NOMO-1 (cell line): ENCODE results near the gene CACNB3.
"Not testable (repeated sequence)": the region's sequence is repeated elsewhere in the genome, so short reads cannot be mapped to it uniquely, and the experiment has no call there.

Source experiments
- DNase-seq, 2 experiments: peaks; one replicate each; lab custom pipeline; 2025; ENCODE audit not compliant: unreplicated experiment in 2 of 2; lab: John Stamatoyannopoulos, UW

CACNB3 gene

DNA sequence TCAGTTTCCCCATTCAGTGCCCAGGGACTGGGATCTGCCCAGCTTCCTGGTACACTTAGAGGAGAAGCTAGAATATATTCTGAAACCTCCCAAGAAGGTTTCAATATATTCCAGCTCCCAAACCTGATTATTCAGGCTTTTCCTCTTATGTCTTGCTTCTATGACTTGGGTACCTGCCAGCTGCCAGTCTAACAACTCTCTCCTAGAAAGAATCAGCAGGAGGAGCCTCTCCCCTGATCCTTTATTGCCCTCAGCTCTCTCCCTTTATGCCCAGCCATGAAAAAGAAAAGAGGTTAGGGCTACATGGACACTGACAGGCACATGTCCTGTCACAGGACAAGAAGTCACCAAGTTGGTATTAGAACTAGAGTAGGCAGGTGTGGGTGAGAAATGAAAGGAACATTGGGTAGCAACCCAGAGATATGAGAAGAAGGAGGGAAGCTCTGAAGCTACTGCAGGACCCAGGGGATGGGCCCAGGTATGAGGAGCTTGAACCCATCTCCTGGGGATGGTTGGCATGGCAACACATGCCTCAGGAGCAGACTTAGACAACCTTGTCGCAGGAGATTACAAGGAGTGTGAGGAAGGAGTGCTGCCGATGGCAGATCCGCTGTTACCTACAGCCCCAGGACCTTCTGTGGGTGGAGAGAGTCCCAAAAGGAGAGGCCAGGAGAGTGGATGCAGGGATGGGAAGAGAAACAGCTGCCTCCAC, 2.0 kb upstream of the CACNB3 start:
- no peak for DNase-seq

DNA sequence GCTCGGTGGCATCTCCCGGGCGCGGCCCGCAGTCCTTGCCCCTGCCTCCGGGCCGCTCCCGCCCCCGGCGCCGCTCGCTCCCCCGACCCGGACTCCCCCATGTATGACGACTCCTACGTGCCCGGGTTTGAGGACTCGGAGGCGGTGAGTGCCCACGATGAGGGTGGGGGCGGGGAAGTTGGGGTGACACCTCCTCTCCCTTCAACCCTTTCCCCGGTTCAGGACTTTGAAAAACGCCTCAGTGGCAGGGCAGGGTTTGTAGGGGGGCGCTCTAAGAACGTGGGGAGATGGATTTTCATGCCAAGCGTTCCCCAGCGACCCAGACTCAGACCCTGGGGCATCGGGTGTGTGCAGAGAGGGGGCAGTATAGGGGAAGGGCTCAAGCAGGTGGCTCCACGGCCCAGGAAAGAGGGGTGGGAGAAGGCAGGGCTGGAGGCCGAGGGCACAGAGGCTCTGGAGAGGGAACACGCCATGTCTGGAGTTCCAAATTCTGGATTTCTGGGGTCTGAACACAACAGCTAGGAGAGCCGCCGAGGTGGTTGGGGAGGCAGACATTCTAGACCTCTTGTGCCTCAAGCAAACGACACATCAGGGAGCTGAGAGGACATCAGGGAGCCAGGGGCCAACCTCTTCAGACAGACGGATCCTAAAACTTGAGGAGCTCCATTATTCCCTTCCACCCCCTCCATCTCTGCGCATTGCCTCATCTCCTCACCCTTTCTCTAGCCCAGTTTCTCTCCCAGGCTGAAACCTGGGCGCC, 715 bp downstream of the CACNB3 start:
- DNase-seq: no peak

DNA sequence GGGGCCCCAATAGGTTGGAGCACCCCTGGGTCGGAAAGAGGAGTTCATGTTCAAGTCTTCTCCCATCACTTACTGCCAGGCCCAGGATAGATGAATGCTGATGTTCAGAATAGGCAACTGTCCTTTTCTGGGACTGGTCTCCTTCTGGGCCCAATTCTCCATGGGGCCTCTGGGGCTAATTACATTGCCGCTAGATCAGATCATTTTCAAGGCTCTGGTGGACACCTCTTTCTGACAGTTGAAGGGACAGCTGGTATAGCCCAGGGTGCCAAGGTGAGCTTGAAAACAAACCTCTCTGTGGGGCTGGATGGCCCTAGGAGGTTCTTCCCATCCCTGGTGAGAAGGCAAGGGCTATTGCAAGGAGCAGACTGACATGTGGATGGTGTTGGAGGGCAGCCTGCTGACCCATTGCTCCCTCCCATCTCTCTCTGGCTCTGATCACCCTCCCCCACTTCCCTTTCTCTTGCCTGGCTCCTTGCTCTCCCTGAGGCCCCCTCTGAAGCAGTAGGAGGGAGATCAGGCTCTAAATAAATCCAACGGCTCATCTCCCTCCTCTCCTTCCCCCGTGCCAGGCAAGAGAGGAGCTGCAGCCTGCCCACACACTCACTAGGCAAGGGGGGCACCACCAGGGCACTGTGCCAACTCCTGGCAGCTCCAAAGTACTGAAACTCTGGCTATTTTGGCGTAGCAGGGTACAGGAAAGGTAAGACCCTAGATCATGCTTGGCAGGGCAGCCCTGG, 1.9 kb downstream of the CACNB3 start:
- DNase-seq: no peak

DNA sequence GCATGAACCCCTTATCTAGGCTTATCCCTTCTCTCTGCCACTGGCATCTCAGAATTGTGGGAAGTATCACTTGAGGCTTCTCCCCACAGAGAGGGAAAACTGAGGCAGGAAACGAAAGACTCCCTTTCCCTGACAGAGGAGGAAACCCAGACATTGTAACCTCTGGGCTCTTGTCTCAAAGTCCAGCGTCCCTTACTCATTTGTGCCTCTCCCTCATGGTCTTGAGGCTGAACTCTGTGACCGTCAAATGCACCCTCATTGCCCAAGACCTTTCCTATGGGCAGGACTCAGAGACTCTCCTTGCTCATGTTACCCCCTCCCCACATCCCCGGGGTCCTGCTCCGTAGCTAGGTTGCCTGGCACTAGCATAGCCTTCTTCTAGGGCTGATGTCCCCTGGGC, 3.8 kb downstream of the CACNB3 start:
- DNase-seq: no peak

DNA sequence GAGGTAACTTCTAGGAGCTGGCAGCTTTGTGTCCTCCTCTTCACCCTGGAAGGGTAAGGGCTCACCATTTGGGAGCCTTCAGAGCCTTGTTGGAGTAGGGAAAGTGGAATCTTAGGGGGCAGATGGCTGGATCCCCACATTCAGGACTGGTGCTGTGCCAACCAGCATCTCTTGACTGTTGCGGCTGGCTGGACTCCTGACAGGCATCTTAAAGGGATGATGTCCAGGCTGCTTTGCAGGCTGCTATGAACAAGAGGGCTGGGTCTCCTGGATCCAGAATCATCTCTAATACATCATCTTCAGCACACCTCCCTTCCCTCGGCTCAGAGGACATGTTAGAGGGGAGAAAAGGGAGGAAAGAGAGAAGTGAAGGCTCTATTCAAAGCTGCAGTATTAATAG, 4.4 kb downstream of the CACNB3 start:
- DNase-seq: no peak

DNA sequence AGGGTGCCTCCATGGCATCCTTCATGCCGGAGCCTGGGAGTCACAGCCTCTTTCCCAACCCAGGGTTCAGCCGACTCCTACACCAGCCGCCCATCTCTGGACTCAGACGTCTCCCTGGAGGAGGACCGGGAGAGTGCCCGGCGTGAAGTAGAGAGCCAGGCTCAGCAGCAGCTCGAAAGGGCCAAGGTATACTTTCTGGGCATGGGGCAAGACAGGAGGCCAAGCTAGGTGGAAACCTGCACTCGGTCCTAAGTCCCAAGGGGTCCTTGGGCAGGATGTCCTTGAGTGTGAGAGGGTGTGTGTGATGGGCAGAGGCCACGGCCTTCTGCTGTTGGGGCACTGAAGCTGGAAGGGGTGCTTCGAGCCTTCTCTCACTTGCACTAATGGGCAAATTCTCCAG, 5.0 kb downstream of the CACNB3 start:
- no peak for DNase-seq

DNA sequence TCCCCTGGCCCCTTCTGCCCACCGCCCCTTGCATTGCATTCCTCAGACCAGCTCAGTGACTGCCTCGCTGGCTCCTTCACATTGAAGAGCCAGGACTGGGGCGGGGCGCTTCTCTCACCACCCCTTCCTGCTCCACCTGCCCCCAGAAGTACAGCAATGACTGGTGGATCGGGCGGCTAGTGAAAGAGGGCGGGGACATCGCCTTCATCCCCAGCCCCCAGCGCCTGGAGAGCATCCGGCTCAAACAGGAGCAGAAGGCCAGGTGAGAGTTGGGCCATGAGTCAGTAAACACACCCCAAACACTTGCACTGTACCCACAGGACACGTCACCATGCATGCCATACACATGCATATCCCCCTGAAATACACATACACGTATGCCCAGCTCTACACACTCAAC, 5.8 kb downstream of the CACNB3 start:
- no peak for DNase-seq

DNA sequence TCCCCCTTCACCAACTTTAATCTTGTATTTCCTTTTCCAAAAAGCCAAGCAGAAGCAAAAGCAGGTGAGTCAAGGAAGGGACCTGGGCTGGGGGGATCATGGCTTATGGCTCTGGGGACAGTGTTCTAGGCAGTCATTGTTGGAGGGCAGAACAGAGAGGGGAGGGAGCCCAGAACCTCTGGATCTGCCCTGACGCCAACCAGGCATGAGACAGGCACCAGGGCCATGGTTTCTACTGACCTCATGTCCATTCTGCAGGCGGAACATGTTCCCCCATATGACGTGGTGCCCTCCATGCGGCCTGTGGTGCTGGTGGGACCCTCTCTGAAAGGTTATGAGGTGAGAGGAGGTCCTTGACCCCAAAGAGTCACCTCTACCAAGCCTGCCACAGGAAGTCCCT, 6.6 kb downstream of the CACNB3 start:
- DNase-seq: no peak

DNA sequence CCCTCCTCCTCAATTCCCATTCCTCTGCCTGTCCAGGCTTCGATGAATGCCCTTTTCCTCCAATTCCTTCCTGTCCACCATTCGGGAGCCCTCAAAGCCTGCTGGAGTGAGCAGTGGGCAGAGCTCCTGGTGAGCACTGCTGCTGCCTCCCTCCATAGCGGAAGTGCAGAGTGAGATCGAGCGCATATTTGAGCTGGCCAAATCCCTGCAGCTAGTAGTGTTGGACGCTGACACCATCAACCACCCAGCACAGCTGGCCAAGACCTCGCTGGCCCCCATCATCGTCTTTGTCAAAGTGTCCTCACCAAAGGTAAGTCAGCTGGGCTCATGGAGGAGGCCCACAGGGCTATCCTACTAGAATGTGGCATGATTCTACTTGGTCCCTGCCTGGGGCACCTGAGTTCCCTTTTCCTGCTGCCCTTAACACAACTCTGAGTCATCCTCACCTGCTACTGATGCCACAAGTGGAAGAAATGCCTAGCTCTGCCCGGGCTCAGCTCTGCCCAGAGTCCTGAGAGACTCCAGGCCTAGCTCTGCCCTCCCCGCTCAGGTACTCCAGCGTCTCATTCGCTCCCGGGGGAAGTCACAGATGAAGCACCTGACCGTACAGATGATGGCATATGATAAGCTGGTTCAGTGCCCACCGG, 8.0 kb downstream of the CACNB3 start:
- DNase-seq: no peak

DNA sequence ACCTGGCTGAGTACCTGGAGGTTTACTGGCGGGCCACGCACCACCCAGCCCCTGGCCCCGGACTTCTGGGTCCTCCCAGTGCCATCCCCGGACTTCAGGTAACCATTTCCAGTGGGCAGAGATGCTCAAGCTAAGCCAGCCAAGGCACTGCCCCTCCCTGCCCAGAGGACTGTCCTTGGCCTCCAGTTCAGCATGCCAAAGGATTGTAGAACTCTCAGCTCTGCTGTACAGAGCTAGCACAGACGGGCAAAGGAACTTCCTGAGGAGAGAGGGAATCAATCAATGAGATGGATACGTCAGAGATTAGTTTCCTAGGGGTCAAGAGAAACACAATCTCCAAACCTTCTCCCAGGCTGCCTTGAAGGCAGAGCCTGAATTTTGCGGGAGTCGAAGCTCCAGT, 8.7 kb downstream of the CACNB3 start:
- no peak for DNase-seq

DNA sequence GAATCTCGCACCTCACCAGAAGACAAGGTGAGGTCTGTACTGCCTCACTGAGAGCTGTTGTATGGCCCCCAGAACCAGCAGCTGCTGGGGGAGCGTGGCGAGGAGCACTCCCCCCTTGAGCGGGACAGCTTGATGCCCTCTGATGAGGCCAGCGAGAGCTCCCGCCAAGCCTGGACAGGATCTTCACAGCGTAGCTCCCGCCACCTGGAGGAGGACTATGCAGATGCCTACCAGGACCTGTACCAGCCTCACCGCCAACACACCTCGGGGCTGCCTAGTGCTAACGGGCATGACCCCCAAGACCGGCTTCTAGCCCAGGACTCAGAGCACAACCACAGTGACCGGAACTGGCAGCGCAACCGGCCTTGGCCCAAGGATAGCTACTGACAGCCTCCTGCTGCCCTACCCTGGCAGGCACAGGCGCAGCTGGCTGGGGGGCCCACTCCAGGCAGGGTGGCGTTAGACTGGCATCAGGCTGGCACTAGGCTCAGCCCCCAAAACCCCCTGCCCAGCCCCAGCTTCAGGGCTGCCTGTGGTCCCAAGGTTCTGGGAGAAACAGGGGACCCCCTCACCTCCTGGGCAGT, 9.3 kb downstream of the CACNB3 start:
- no peak for DNase-seq

DNA sequence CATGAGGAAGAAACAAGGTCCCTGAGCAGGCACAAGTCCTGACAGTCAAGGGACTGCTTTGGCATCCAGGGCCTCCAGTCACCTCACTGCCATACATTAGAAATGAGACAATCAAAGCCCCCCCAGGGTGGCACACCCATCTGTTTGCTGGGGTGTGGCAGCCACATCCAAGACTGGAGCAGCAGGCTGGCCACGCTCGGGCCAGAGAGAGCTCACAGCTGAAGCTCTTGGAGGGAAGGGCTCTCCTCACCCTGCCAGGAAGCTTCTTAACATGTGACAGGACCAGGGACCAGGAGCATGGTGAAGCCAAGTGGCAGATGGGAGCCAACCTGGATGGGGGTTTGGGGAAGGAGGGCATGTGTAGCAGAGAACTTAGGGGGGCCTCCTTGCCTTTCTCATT, 10.0 kb downstream of the CACNB3 start:
- no peak for DNase-seq

DNA sequence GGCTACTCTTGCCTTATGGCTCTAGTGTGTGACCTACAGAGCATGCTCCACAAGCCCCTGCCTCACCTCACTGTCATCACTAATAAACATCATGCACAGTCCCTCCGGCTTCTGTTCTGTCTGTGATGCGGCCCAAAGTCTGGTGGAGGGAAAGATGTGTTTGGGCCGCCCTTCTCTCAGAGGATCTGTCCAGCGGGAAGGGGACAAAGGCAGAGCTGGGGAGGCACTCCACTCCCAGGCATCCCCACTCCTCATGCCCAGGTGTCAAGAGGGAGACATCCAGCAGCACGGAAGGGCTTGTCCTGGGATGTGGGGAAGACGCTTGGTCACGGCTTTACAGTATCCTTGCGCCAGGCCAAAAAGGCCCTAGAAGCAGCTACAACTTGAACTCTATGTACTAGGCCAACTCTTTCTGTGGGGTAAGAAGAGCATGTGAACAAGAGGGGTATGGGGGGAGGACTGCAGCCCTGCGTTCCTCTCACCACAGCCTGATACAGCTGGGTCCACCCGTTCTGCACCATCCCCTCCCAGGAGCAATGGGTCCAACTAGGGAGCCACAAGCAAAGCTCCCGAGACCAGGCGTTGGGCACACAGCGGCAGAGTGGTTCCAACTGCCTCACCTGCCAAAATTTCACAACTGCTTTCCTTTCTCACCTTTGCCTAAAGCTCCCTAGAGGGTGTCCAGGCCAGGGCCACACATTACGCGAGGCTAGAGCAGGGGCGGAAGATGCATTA, 10.7 kb downstream of the CACNB3 start:
- DNase-seq: no peak

DNA sequence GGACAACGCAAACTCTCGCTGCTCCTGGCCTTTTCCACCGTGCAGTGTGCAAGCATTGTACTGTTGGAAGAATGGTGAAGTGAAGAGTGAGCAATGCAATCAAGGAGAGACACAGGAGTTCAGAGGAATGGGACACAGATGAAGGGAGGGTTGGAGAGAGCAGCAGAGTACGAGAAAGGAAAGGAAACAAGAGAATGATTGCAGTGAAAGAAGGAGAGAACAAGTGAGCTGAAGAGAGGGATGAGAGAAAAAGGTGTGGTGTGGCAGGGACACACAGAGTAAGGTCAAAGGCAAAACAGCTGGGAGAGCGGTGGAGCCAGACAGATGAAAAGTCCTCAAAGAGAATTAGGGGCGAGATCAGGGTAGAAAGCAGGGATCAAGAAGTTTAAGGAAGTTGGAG, 13.0 kb downstream of the CACNB3 start:
- no peak for DNase-seq

DNA sequence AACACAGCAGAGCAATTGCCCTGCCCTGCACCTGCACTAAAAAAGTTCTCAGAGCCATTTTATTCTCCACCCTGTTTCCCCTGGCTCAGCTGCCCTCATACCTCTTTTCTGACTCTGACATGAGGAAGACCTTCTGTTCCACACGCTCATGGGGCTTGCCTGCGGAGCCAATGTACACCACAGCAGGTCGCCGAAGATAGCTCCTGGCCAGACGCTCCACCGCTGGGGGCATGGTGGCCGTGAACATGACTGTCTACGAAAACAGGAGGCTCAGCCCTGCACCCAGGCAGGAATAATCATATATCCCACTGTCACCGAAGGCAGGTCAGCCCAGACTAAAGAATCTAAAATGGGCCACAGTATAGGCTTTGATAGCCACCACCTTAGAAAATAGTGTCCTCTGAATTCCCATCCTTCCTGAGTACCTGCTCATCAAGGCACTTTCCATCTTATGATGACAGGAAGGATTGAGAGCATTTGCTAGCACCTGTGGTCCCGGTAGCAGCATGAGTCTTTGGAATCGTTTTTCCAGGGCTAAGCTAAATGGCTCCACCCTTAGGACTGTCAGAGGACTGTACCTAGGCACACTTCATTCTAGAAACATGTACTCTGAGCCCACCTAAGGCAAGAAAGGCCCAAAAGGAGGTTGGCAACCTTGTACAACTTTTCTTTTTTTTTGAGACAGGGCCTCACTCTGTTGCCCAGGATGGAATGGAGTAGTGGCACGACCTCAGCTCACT, 14.2 kb downstream of the CACNB3 start:
- DNase-seq: no peak

DNA sequence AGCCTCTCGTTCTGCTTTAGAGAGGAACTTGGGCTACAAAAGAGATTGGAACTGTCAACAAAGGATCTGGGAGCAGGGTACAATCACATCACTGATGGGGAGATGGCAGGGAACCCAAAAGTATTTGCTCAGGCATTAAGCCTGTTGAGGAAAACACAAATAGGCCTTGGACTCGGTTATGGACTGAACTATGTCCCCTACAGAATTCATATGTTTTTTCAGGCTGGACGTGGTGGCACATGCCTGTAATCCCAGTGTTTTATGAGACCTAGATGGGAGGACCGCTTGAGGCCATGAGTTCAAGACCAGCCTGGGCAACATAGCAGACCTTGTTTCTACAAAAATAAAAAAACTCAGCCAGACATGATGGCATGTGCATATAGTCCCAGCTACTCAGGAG, 19.8 kb downstream of the CACNB3 start:
- no peak for DNase-seq

DNA sequence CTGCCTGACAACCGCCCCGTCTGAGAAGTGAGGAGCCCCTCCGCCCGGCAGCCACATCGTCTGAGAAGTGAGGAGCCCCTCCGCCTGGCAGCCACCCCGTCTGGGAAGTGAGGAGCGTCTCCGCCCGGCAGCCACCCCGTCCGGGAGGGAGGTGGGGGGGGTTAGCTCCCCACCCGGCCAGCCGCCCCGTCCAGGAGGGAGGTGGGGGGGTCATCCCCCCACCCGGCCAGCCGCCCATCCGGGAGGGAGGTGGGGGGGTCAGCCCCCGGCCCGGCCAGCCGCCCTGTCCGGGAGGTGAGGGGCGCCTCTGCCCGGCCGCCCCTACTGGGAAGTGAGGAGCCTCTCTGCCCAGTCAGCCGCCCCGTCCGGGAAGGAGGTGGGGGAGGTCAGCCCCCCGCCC, 23.7 kb downstream of the CACNB3 start:
- DNase-seq: not testable (repeated sequence)

DNA sequence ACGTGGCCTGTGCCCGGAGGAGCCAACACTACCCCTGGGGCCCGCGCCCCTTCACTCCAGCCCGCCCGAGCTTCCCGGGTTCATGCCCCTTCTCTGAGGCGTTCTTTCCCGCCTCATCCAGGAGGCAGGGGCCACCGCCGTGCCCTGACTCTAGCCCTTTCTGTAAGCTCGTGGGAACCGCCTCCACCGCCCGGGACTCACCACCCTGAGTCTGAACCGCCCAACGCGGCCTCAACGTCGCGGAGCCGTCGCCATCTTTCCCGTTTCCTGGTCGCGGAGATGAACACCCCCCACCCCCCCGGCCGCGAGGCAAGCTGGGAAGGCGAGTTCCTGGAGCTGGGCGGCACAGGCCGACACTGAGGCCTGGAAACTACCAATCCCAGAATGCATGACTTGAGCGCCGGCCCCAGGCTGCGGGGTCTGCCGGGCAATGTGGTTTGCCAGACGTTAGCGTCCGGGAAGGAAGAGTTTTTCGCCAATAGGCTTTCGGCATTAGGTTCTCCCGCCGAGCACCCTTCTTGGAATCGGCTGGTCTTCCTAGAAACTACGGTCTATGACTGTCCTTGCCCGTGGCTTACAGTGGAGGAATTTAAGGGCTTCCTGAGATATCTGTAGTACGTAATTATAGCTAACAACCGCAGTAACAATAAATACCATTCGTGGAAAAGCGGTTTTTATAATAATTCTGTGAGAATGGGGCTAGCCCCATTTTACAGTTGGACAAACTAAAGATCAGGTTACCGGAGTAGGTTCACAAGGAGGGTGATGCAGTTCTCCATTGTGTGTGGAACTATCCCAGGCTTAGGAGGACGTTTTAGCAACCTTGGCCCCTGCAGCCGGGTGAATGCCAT, 33.8 kb downstream of the CACNB3 start, which contains the start of gene DDX23:
Gene DDX23 (minus strand): TSS at position 281 of the 851 bp plus-strand sequence. CDS start 6,381 bp downstream, outside the sequence.
- peak; percentile 97 to 99 for DNase-seq
